Stimulated activated naive CD8-positive, alpha-beta T cell treated with anti-CD3 and anti-CD28 coated beads, Interleukin-15, Interleukin-2, amounts not matched to agents 100 ng/mL and 50 ng/mL, for 24 hours (primary cell): Measurements from ENCODE around the gene USP7.
A peak's percentile ranks its signal among the peaks of the same experiment; 100 is the strongest.

ENCODE experiments used
- H3K27ac Mint-ChIP-seq: one replicate; pipeline ENCODE4 v1.8.0; 2021; ENCODE audit warnings: mild to moderate bottlenecking, mixed read lengths
- H3K27me3 Mint-ChIP-seq: one replicate; pipeline ENCODE4 v1.8.0; 2021; ENCODE audit warnings: mixed read lengths
- H3K36me3 Mint-ChIP-seq: one replicate; pipeline ENCODE4 v1.8.0; 2021; ENCODE audit warnings: low read depth, mixed read lengths
- H3K4me1 Mint-ChIP-seq: one replicate; pipeline ENCODE4 v1.8.0; 2021; ENCODE audit warnings: low read depth, mixed read lengths
- H3K4me3 Mint-ChIP-seq: one replicate; pipeline ENCODE4 v1.8.0; 2021; ENCODE audit warnings: mild to moderate bottlenecking, mixed read lengths
- H3K9me3 Mint-ChIP-seq: one replicate; pipeline ENCODE4 v1.8.0; 2021; ENCODE audit warnings: mixed read lengths

USP7 gene

GRCh38 chr16:8915722-8916301, 47.9 kb downstream of the USP7 start:
- H3K27me3 Mint-ChIP-seq, result no peaks in the 10 kb centered on the region
- no peaks in the 10 kb centered on the region for H3K9me3 Mint-ChIP-seq
- peaks cover 51% of the 10 kb centered on the region for H3K4me1 Mint-ChIP-seq
- H3K4me3 Mint-ChIP-seq, result no peak overlapping the region
- no peak overlapping the region for H3K27ac Mint-ChIP-seq
- peaks cover 91% of the 10 kb centered on the region for H3K36me3 Mint-ChIP-seq

DNA sequence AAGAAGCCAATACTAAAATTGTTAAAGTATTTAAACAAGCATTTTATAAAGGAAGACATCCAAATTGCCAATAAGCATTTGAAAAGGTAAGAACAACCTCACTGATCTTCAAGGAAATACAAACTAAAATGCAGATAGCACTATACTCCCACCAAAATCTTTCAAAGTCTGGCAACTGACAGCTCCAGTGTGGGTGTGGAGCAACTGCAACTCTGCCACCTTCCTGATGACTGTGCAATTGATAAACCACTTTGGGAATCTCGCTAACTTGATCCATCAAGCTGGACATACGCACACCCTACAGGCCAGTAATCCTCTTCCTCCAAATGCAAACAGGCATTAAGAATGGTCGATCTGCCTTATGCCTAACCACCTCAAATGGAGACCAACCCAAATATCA, 49.6 kb downstream of the USP7 start:
- Mint-ChIP-seq H3K27ac (peak overlapping the region; percentile 34), H3K36me3 (peaks cover 88% of the 10 kb centered on the region), H3K4me1 (peaks cover 41% of the 10 kb centered on the region), H3K27me3 (no peaks in the 10 kb centered on the region), H3K4me3 (no peak overlapping the region), H3K9me3 (no peaks in the 10 kb centered on the region)

- Mint-ChIP-seq H3K27ac (peak overlapping the region; percentile 9), H3K4me3 (no peak overlapping the region), H3K27me3 (no peaks in the 10 kb centered on the region), H3K36me3 (peaks cover 90% of the 10 kb centered on the region), H3K9me3 (no peaks in the 10 kb centered on the region), H3K4me1 (peaks cover 47% of the 10 kb centered on the region)
These were observed 50.9 kb downstream of the USP7 start for GRCh38 chr16:8912793-8913192.

- Mint-ChIP-seq H3K9me3 (no peaks in the 10 kb centered on the region), H3K27ac (peak overlapping the region; percentile 65), H3K36me3 (peaks cover 90% of the 10 kb centered on the region), H3K4me3 (no peak overlapping the region), H3K4me1 (peaks cover 44% of the 10 kb centered on the region), H3K27me3 (no peaks in the 10 kb centered on the region)
These were observed 52.9 kb downstream of the USP7 start for GRCh38 chr16:8910811-8911210.

DNA sequence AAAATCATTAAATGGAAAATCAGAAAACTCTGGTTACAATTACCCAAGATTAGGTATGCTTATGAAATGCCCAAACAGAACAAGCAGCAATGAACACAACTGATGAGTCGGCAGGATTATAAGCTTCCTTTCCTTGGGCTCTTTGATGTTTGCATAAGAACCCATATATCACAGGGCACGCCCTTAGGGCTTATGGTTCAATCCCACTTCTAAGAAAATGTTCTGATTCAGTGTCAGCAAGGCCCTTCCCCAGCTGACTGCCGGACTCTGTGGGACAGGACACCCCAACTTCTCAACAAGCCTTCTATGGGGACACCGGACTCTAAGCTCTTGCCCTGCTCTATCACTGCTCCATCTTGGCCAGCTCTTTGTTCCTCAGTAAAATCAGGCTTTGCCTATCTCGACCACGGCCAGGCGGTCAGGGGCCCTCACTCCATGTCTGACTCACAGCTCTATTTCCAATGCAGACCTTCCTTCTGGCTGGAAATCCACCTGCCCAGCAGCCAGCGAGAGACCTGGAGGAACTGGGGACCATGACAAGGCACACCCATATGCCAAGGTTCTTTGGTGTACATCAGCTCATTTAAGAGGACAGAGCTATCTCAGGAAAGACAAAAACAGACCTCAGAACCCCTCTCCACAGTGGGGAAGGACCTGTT, 54.8 kb downstream of the USP7 start:
- Mint-ChIP-seq H3K27me3 (no peaks in the 10 kb centered on the region), H3K4me3 (no peak overlapping the region), H3K36me3 (peaks cover 89% of the 10 kb centered on the region), H3K4me1 (peaks cover 36% of the 10 kb centered on the region), H3K27ac (peak overlapping the region; percentile 76), H3K9me3 (no peaks in the 10 kb centered on the region)

GRCh38 chr16:8907096-8907495, 56.6 kb downstream of the USP7 start:
- H3K4me3 Mint-ChIP-seq, result no peak overlapping the region
- H3K36me3 Mint-ChIP-seq, result peaks cover 88% of the 10 kb centered on the region
- H3K9me3 Mint-ChIP-seq, result no peaks in the 10 kb centered on the region
- H3K4me1 Mint-ChIP-seq, result peaks cover 28% of the 10 kb centered on the region
- H3K27me3 Mint-ChIP-seq, result no peaks in the 10 kb centered on the region
- peak overlapping the region; percentile 71 for H3K27ac Mint-ChIP-seq

- Mint-ChIP-seq H3K9me3 (no peaks in the 10 kb centered on the region), H3K4me1 (peaks cover 25% of the 10 kb centered on the region), H3K4me3 (no peak overlapping the region), H3K36me3 (peaks cover 90% of the 10 kb centered on the region), H3K27ac (no peak overlapping the region), H3K27me3 (no peaks in the 10 kb centered on the region)
These were observed 57.7 kb downstream of the USP7 start for GRCh38 chr16:8905795-8906591.

- H3K36me3 Mint-ChIP-seq, result peaks cover 90% of the 10 kb centered on the region
- H3K4me1 Mint-ChIP-seq, result peaks cover 19% of the 10 kb centered on the region
- H3K27ac Mint-ChIP-seq, result no peak overlapping the region
- H3K4me3 Mint-ChIP-seq, result no peak overlapping the region
- H3K27me3 Mint-ChIP-seq, result no peaks in the 10 kb centered on the region
- no peaks in the 10 kb centered on the region for H3K9me3 Mint-ChIP-seq
These were observed 58.4 kb downstream of the USP7 start for GRCh38 chr16:8905168-8905762.

GRCh38 chr16:8904018-8904430, 59.7 kb downstream of the USP7 start:
- Mint-ChIP-seq H3K36me3 (peaks cover 93% of the 10 kb centered on the region), H3K4me3 (no peak overlapping the region), H3K27me3 (no peaks in the 10 kb centered on the region), H3K4me1 (peaks cover 15% of the 10 kb centered on the region), H3K27ac (peak overlapping the region; percentile 21), H3K9me3 (no peaks in the 10 kb centered on the region)

DNA sequence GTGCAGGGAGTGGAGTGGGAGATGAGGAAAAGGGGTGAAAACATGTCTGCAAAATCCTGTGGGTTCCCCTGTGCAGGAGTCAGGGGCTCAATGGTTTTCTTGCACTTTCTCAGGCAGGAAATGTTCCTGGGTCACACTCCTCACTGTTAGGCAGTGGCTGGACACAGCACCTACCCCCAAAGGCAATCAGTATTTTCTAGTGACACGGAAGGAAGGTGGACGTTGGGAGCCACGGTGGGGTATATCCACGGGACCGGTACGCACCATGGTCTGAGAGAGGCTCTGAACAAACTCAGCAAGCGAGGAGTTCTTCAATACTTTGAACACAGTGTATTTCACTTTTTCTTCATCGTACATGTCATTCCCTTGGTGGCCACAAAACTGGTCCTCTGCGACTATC, 60.7 kb downstream of the USP7 start:
- no peak overlapping the region for H3K27ac Mint-ChIP-seq
- H3K27me3 Mint-ChIP-seq, result no peaks in the 10 kb centered on the region
- H3K36me3 Mint-ChIP-seq, result peaks cover 91% of the 10 kb centered on the region
- no peaks in the 10 kb centered on the region for H3K9me3 Mint-ChIP-seq
- H3K4me1 Mint-ChIP-seq, result peaks cover 10% of the 10 kb centered on the region
- no peak overlapping the region for H3K4me3 Mint-ChIP-seq

- H3K4me3 Mint-ChIP-seq, result no peak overlapping the region
- H3K36me3 Mint-ChIP-seq, result peaks cover 88% of the 10 kb centered on the region
- H3K27me3 Mint-ChIP-seq, result no peaks in the 10 kb centered on the region
- H3K4me1 Mint-ChIP-seq, result no peaks in the 10 kb centered on the region
- no peak overlapping the region for H3K27ac Mint-ChIP-seq
- H3K9me3 Mint-ChIP-seq, result no peaks in the 10 kb centered on the region
These were observed 62.3 kb downstream of the USP7 start for GRCh38 chr16:8901320-8901861.

- Mint-ChIP-seq H3K9me3 (no peaks in the 10 kb centered on the region), H3K36me3 (peaks cover 82% of the 10 kb centered on the region), H3K27ac (peak overlapping the region; percentile 41), H3K4me1 (no peaks in the 10 kb centered on the region), H3K4me3 (no peak overlapping the region), H3K27me3 (no peaks in the 10 kb centered on the region)
These were observed 63.4 kb downstream of the USP7 start for GRCh38 chr16:8900343-8900742.

DNA sequence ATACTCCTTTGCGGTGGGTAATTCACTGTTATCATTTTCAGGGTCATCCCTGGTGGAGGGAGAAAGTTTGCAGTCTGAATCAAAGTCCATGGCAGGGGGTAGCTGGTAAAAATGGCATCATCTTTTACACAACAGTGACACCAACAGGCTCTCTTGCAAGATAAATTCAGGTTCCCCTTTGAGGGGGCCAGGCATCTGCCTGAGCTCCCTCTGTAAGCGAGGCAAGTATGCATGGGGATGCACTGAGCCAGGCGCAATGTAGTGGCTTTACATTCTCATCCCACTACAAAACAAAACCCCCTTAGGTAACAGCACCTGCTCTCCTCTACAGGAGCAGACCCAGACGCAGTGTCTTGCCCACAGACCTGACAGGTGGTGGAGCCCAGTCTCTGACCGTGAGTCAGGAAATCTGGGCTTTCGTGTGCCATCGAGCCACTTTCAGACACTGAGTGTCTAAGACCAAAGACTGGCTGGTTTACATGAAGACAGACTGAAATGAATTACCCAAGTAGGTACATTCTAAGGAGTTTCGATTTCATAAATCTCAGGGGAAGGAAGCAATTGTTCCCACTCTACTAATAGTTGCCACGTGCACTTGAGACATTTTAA, 63.9 kb downstream of the USP7 start:
- Mint-ChIP-seq H3K27ac (peak overlapping the region; percentile 41), H3K4me1 (no peaks in the 10 kb centered on the region), H3K36me3 (peaks cover 82% of the 10 kb centered on the region), H3K27me3 (no peaks in the 10 kb centered on the region), H3K9me3 (no peaks in the 10 kb centered on the region), H3K4me3 (no peak overlapping the region)

GRCh38 chr16:8898660-8899318, 64.9 kb downstream of the USP7 start:
- Mint-ChIP-seq H3K27me3 (no peaks in the 10 kb centered on the region), H3K4me3 (no peak overlapping the region), H3K9me3 (no peaks in the 10 kb centered on the region), H3K4me1 (no peaks in the 10 kb centered on the region), H3K27ac (peak overlapping the region; percentile 26), H3K36me3 (peaks cover 81% of the 10 kb centered on the region)
